Measurements from ENCODE around the gene TMEM128. TPM values are rescaled to one million over a fixed set of nuclear protein-coding genes. Genes with fewer than 3 reads are reported as not detected.
"Not testable (repeated sequence)": the region's sequence is repeated elsewhere in the genome, so short reads cannot be mapped to it uniquely, and the experiment has no call there.

Gene TMEM128
- total RNA-seq, 4 donors from 2014 or later: 12.5 to 20.4 (median 17.8) TPM

DNA sequence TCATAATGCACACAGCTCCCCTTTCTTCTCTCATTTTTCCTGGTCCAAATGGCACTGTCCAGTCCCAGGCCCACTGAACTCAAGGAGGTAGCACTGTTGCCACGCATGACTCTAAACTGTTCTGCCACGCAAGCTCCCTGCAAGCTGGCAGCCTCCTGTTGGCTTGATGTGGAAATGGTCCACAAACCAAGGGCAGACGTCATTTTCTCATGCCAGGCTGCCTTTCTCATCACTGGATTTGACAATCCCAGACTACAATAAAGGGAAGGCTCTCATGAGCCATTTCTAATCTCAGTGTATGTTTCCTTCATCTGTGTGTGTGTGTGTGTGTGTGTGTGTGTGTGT is 43.6 kb downstream of the TMEM128 start:
- Histone ChIP-seq H3K36me3 (no peaks in the 10 kb centered on the region), H3K27ac (no peak overlapping the region), H3K27me3 (peaks cover 43% of the 10 kb centered on the region), H3K4me1 (no peaks in the 10 kb centered on the region), H3K9me3 (no peaks in the 10 kb centered on the region), H3K4me3 (no peak overlapping the region)
- no peak for ATAC-seq
- WGBS, 2 donors (ENCODE audit: low coverage in 1 of 2): 61 to 70% methylated on average over 2 to 3 of the region's 3 CpGs
- TF ChIP-seq EP300 (IDR thresholded peaks at IDR 0.05) (no peak), POLR2A (IDR thresholded peaks at IDR 0.05) (no peak), POLR2AphosphoS5 (IDR thresholded peaks at IDR 0.05) (no peak)

DNA sequence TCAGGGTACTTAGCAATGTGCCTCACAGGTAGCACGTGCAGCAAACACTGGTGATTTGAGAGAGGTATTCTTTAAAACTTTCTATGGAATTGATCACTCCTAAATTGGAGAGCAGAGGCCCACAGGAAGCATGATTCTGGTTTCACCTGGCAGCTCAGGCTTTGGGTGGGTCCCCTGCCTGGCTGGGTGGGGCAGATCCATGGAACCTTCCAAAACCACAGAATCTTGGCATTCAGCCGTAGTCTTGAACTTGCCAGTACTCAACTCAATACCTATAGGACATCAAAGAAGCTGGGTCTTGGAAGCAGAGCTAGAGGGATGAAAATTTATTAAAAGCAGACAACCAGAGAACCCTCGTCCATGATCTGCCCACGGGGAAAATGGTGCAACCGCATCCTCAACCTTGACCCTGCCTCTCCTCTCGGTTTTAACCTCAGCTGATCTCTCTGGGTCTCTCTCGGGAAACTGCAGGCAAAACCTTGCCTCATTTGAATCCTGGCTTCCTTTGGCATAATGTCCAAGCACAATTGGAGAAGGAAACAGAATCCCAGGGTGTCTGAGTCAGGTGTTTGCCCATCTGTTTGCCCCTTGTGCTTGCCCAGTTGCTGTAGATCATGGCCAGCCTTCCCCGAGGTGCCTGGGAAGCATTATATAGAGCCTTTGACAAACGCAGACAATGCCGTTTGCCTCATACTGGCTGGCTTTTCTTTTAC is 44.2 kb downstream of the TMEM128 start:
- 61% methylated on average over 10 of the region's 10 CpGs; no CpG with 5 or more reads in 1 of the 2 donors for WGBS, 2 donors (ENCODE audit: low coverage in 1 of 2)
- H3K4me1 ChIP-seq: no peaks in the 10 kb centered on the region
- H3K27me3 ChIP-seq: peaks cover 40% of the 10 kb centered on the region
- no peaks in the 10 kb centered on the region for H3K9me3 ChIP-seq
- H3K36me3 ChIP-seq: no peaks in the 10 kb centered on the region
- ATAC-seq: no peak
- TF ChIP-seq EP300 (IDR thresholded peaks at IDR 0.05): no peak
- no peak for TF ChIP-seq POLR2A (IDR thresholded peaks at IDR 0.05)
- TF ChIP-seq, protein P1, sequence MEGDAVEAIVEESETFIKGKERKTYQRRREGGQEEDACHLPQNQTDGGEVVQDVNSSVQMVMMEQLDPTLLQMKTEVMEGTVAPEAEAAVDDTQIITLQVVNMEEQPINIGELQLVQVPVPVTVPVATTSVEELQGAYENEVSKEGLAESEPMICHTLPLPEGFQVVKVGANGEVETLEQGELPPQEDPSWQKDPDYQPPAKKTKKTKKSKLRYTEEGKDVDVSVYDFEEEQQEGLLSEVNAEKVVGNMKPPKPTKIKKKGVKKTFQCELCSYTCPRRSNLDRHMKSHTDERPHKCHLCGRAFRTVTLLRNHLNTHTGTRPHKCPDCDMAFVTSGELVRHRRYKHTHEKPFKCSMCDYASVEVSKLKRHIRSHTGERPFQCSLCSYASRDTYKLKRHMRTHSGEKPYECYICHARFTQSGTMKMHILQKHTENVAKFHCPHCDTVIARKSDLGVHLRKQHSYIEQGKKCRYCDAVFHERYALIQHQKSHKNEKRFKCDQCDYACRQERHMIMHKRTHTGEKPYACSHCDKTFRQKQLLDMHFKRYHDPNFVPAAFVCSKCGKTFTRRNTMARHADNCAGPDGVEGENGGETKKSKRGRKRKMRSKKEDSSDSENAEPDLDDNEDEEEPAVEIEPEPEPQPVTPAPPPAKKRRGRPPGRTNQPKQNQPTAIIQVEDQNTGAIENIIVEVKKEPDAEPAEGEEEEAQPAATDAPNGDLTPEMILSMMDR (IDR thresholded peaks at IDR 0.05): no peak
- TF ChIP-seq POLR2AphosphoS5 (IDR thresholded peaks at IDR 0.05): no peak
- no peak overlapping the region for H3K4me3 ChIP-seq
- H3K27ac ChIP-seq: no peak overlapping the region

DNA sequence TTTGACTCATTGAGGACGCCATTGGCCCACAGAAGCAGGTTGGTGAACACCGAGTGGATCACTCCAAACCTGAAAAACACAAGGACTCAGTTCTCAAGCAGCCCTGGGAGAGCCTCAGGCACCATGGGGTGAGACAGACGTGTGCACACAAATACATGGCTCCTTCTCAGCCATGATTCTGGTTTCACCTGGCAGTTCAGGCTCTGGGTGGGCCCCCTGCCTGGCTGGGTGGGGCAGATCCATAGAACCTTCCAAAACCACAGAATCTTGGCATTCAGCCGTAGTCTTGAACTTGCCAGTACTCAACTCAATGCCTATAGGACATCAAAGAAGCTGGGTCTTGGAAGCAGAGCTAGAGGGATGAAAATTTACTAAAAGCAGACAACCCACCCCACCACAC is 45.5 kb downstream of the TMEM128 start:
- no peaks in the 10 kb centered on the region for H3K9me3 ChIP-seq
- no peak for TF ChIP-seq EP300 (IDR thresholded peaks at IDR 0.05)
- TF ChIP-seq, protein P1 (IDR thresholded peaks at IDR 0.05): no peak
- no peak for TF ChIP-seq POLR2A (IDR thresholded peaks at IDR 0.05)
- H3K36me3 ChIP-seq: no peaks in the 10 kb centered on the region
- H3K4me1 ChIP-seq: no peaks in the 10 kb centered on the region
- no peak overlapping the region for H3K4me3 ChIP-seq
- no peak overlapping the region for H3K27ac ChIP-seq
- WGBS, 2 donors (ENCODE audit: low coverage in 1 of 2): no CpG with 5 or more reads among the region's 4 CpGs
- no peak for ATAC-seq
- peaks cover 34% of the 10 kb centered on the region for H3K27me3 ChIP-seq

DNA sequence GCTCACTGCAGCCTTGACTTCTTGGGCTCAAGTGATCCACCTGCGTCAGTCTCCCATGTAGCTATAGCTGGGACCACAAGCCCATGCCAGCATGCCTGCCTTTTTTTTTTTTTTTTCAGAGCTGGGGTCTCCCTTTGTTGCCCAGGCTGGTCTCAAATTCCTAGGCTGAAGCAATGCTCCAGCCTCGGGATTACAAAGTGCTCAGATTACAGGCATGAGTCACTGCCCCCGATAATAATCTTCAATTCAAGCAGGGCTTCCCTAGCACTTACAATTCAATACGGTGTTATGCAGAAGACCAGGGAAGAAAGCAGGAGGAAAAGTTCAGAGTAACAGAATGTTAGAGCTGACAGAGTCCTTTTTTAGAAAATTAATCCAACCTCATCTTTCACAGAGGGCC is 47.4 kb downstream of the TMEM128 start:
- WGBS, 2 donors (ENCODE audit: low coverage in 1 of 2): 40% methylated on average over 1 of the region's 4 CpGs
- Histone ChIP-seq H3K36me3 (no peaks in the 10 kb centered on the region), H3K4me3 (no peak overlapping the region), H3K27ac (no peak overlapping the region), H3K9me3 (no peaks in the 10 kb centered on the region), H3K27me3 (peaks cover 41% of the 10 kb centered on the region), H3K4me1 (no peaks in the 10 kb centered on the region)
- no peak for ATAC-seq
- TF ChIP-seq POLR2A (IDR thresholded peaks at IDR 0.05) (no peak), EP300 (IDR thresholded peaks at IDR 0.05) (no peak), POLR2AphosphoS5 (IDR thresholded peaks at IDR 0.05) (no peak)
- TF ChIP-seq, protein P1 (IDR thresholded peaks at IDR 0.05): no peak

DNA sequence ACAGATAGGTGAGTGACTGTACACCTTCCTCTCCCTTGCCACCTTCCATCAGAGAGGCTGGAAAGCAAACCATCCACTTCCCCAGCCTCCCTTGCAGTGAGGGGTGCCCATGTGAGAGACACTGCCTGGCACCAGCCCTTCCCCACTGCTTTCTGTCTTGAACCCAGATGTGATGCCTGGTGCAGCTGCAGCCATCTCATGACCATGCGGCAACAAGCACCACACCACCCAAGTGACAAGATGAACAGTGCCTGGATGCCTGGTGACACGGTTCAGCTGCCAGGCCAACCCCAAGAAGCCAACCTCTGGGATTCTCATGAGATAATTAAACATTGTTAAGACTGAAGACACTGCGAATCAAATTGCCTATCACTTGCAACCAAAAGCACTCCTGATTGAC is 52.7 kb downstream of the TMEM128 start:
- WGBS, 2 donors (ENCODE audit: low coverage in 1 of 2): no CpG with 5 or more reads among the region's 3 CpGs
- TF ChIP-seq POLR2AphosphoS5 (IDR thresholded peaks at IDR 0.05) (no peak), POLR2A (IDR thresholded peaks at IDR 0.05) (no peak), EP300 (IDR thresholded peaks at IDR 0.05) (no peak)
- TF ChIP-seq, protein P1 (IDR thresholded peaks at IDR 0.05): no peak
- H3K27me3 ChIP-seq: peaks cover 35% of the 10 kb centered on the region
- no peaks in the 10 kb centered on the region for H3K4me1 ChIP-seq
- H3K27ac ChIP-seq: no peak overlapping the region
- ATAC-seq: no peak
- H3K4me3 ChIP-seq: no peak overlapping the region
- no peaks in the 10 kb centered on the region for H3K36me3 ChIP-seq
- no peaks in the 10 kb centered on the region for H3K9me3 ChIP-seq

DNA sequence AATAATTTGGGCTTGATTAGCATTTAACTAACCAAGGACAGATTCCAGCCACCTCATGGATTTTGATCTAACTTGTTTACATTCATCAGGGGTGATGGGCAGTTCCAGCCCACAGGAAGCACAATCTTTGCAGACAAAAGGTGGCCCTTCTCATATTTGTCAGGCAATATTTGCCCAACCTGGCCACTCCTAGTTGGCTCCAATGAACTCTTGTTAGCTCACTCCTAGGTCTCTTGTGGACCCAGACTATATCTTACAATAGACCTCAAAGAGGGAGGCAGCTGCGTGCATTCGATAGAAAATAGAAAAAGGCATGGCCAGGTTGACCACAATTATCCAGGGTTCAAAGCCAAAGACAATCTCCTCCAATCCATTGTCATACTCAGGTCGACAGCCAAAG is 59.5 kb downstream of the TMEM128 start:
- not testable (repeated sequence) for H3K4me3 ChIP-seq, ATAC-seq, H3K36me3 ChIP-seq, H3K4me1 ChIP-seq, H3K9me3 ChIP-seq, H3K27ac ChIP-seq
- H3K27me3 ChIP-seq: peaks cover 46% of the 10 kb centered on the region
- WGBS, 2 donors (ENCODE audit: low coverage in 1 of 2): 69 to 83% methylated on average over 3 of the region's 3 CpGs

Data from gastroesophageal sphincter (tissue), 4 donors.